ENCODE measurements around the gene TNFRSF19. TPM values are rescaled to one million over a fixed set of nuclear protein-coding genes. Genes with fewer than 3 reads are reported as not detected.

Gene TNFRSF19
- total RNA-seq, 1 experiment from 2014 or later, result 0.54 TPM

DNA sequence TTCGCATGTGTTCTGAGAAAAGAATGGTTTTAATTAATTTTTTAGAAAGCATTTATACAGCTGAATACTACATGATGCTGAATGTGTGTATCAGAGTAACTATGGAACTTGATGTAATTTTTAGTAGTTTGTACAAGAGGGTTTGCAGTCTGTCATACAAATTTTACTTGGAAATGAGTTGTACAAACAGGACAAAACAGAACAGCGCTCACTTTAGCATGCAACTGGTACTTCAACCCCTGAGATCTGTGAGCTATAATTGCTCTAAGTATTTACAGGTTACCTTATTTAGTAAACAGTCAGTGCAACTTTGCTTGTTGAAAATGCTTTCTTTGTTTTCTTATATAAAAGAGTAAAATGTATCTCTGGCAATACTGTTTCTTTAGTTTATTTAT lies 706 bp downstream of the TNFRSF19 start:
- ChIA-PET POLR2A (no interaction called here), CTCF (no interaction called here)
- TF ChIP-seq REST (IDR thresholded peaks at IDR 0.05; ENCODE audit: insufficient read depth in 1 of 2, low read depth in 2 of 2, low read length in 1 of 2), result no peak
- no peak for TF ChIP-seq POLR2AphosphoS5 (IDR thresholded peaks at IDR 0.05; ENCODE audit: low read depth, low read length)
- TF ChIP-seq SIN3A (IDR thresholded peaks at IDR 0.05; ENCODE audit: borderline replicate concordance, insufficient read depth, low read depth, low read length), result no peak
- no peak for TF ChIP-seq CTCF (IDR thresholded peaks at IDR 0.05)
- TF ChIP-seq TCF7L2 (IDR thresholded peaks at IDR 0.05; ENCODE audit: low read depth, low read length), result no peak
- no peak for DNase-seq (ENCODE audit: low read depth, low spot score)
- Histone ChIP-seq H3K36me3 (ENCODE audit: control insufficient read depth, insufficient read depth, low read length) (no peaks in the 10 kb centered on the region), H3K27ac (ENCODE audit: low read length) (no peak overlapping the region), H3K9me3 (ENCODE audit: control insufficient read depth, insufficient read depth, low read depth, low read length) (no peaks in the 10 kb centered on the region), H3K4me1 (ENCODE audit: control insufficient read depth, insufficient read depth, low read length) (no peaks in the 10 kb centered on the region), H3K4me3 (ENCODE audit: low read depth in 2 of 2, low read length in 2 of 2) (no peak overlapping the region; a peak in 1 of 4 replicates), H3K27me3 (ENCODE audit: control insufficient read depth, insufficient read depth, low read length) (peaks cover 16% of the 10 kb centered on the region)
- in situ Hi-C loops (cut with HindIII; ENCODE audit: low pct_unique_long_range_greater_than_20kb, low sequenced_read_pairs) (no loop called here), intact Hi-C loops (cut with micrococcal nuclease; ENCODE audit: unreplicated experiment) (no loop called here)
- no peak for ATAC-seq
- no TSS peak for BruUV-seq (replicated peaks)

DNA sequence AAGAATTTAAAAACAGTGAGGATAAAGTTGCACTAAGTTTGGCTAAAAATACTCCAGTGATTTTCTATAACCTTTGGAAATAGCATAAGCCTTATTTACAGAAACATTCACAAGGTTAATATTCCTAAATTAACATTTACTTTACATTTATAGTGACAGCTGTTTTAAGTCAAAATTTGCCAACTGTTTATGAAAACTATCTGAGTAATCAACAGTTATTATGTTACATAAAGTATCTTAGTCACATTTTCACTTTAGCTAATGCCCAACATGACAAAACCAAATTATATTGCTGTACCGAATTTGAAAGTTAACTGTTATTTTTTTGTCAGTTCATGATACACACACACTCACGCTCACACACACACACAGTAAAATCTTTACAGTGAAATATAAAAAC lies 1.2 kb downstream of the TNFRSF19 start:
- TF ChIP-seq REST (IDR thresholded peaks at IDR 0.05; ENCODE audit: insufficient read depth in 1 of 2, low read depth in 2 of 2, low read length in 1 of 2) (no peak), CTCF (IDR thresholded peaks at IDR 0.05) (no peak)
- Histone ChIP-seq H3K27ac (ENCODE audit: low read length) (no peak overlapping the region), H3K36me3 (ENCODE audit: control insufficient read depth, insufficient read depth, low read length) (no peaks in the 10 kb centered on the region), H3K4me1 (ENCODE audit: control insufficient read depth, insufficient read depth, low read length) (no peaks in the 10 kb centered on the region), H3K4me3 (ENCODE audit: low read depth in 2 of 2, low read length in 2 of 2) (no peak overlapping the region), H3K9me3 (ENCODE audit: control insufficient read depth, insufficient read depth, low read depth, low read length) (no peaks in the 10 kb centered on the region), H3K27me3 (ENCODE audit: control insufficient read depth, insufficient read depth, low read length) (peaks cover 16% of the 10 kb centered on the region)
- no peak for DNase-seq (ENCODE audit: low read depth, low spot score)
- ChIA-PET CTCF (no interaction called here), POLR2A (no interaction called here)
- intact Hi-C loops (cut with micrococcal nuclease; ENCODE audit: unreplicated experiment), result no loop called here
- in situ Hi-C loops (cut with HindIII; ENCODE audit: low pct_unique_long_range_greater_than_20kb, low sequenced_read_pairs), result no loop called here
- ATAC-seq, result no peak
- no TSS peak for BruUV-seq (replicated peaks)

Measured in Panc1 (cell line).